ENCODE measurements around the gene GADL1. TPM values are rescaled to one million over a fixed set of nuclear protein-coding genes. Genes with fewer than 3 reads are reported as not detected.

The GADL1 gene
- total and polyA plus RNA-seq, 7 experiments from 2014 or later: not detected

DNA sequence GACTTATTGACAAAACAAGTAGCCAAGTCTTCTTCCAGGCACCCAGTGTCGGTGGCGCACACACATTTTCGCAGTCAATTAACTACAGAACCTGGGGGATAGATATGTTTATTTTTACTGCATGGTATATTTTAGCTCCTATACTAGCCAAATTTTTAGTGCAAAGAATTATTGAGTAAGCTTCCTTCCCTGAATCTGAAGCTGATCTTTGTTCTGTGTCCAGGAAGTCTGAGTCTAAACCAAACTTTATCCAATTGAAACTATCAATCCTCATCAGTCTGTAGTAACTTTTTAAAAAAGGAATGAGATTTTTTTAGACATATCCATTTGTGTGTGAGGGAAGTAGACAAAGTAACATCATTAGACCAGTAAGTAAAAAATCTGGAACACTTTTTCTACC is 133.1 kb downstream of the GADL1 start:
- no peaks in the 10 kb centered on the region for H3K36me3 ChIP-seq (ENCODE audit: control insufficient read depth in 2 of 3, insufficient read depth in 3 of 3, low read length in 3 of 3)
- no peak overlapping the region for H3K4me3 Mint-ChIP-seq
- H3K27me3 Mint-ChIP-seq: peaks cover 0 to 14% (median 0%) of the 10 kb centered on the region in 5 donors
- H3K27ac ChIP-seq (ENCODE audit: low read depth, low read length): no peak overlapping the region
- H3K4me3 ChIP-seq (ENCODE audit: low read length): no peak overlapping the region
- H3K27me3 ChIP-seq (ENCODE audit: control insufficient read depth in 2 of 2, insufficient read depth in 2 of 2, low read length in 2 of 2): no peaks in the 10 kb centered on the region
- H3K36me3 Mint-ChIP-seq: no peaks in the 10 kb centered on the region
- ATAC-seq: no peak
- no peak overlapping the region for H3K27ac Mint-ChIP-seq
- no peaks in the 10 kb centered on the region for H3K9me3 Mint-ChIP-seq
- no peaks in the 10 kb centered on the region for H3K9me3 ChIP-seq (ENCODE audit: control insufficient read depth in 2 of 3, low read length in 3 of 3)
- POLR2A ChIA-PET: no interaction called here
- no peak for DNase-seq
- no peaks in the 10 kb centered on the region for H3K4me1 Mint-ChIP-seq
- CTCF ChIA-PET: interaction anchor here (2.1 kb wide), 1 partner anchor 8 kb away, joined by 10 read pairs; no protein-coding TSS in a partner anchor
- intact Hi-C loops (cut with micrococcal nuclease): no loop called here
- H3K4me1 ChIP-seq (ENCODE audit: control insufficient read depth in 2 of 2, insufficient read depth in 2 of 2, low read length in 2 of 2): no peaks in the 10 kb centered on the region

- Mint-ChIP-seq H3K27me3 (peaks cover 0 to 14% (median 0%) of the 10 kb centered on the region in 5 donors), H3K9me3 (no peaks in the 10 kb centered on the region), H3K27ac (no peak overlapping the region), H3K36me3 (no peaks in the 10 kb centered on the region), H3K4me1 (no peaks in the 10 kb centered on the region), H3K4me3 (no peak overlapping the region)
- intact Hi-C loops (cut with micrococcal nuclease): no loop called here
- no peak for DNase-seq
- Histone ChIP-seq H3K36me3 (ENCODE audit: control insufficient read depth in 2 of 3, insufficient read depth in 3 of 3, low read length in 3 of 3) (no peaks in the 10 kb centered on the region), H3K4me3 (ENCODE audit: low read length) (no peak overlapping the region), H3K27me3 (ENCODE audit: control insufficient read depth in 2 of 2, insufficient read depth in 2 of 2, low read length in 2 of 2) (no peaks in the 10 kb centered on the region), H3K4me1 (ENCODE audit: control insufficient read depth in 2 of 2, insufficient read depth in 2 of 2, low read length in 2 of 2) (no peaks in the 10 kb centered on the region), H3K9me3 (ENCODE audit: control insufficient read depth in 2 of 3, low read length in 3 of 3) (no peaks in the 10 kb centered on the region), H3K27ac (ENCODE audit: low read depth, low read length) (no peak overlapping the region)
- ATAC-seq: no peak
- CTCF ChIA-PET: interaction anchor here (2.1 kb wide), 1 partner anchor 9 kb away, joined by 10 read pairs; no protein-coding TSS in a partner anchor
- POLR2A ChIA-PET: no interaction called here
Observed at GRCh38 chr3:30760737-30761136, 133.7 kb downstream of the GADL1 start.

- no peak overlapping the region for H3K27ac ChIP-seq (ENCODE audit: low read depth, low read length)
- no peaks in the 10 kb centered on the region for H3K9me3 ChIP-seq (ENCODE audit: control insufficient read depth in 2 of 3, low read length in 3 of 3)
- H3K27me3 Mint-ChIP-seq: peaks cover 0 to 14% (median 0%) of the 10 kb centered on the region in 5 donors
- H3K9me3 Mint-ChIP-seq: no peaks in the 10 kb centered on the region
- H3K27me3 ChIP-seq (ENCODE audit: control insufficient read depth in 2 of 2, insufficient read depth in 2 of 2, low read length in 2 of 2): no peaks in the 10 kb centered on the region
- no peaks in the 10 kb centered on the region for H3K4me1 Mint-ChIP-seq
- DNase-seq: no peak
- H3K4me1 ChIP-seq (ENCODE audit: control insufficient read depth in 2 of 2, insufficient read depth in 2 of 2, low read length in 2 of 2): no peaks in the 10 kb centered on the region
- intact Hi-C loops (cut with micrococcal nuclease): no loop called here
- CTCF ChIA-PET: interaction anchor here (2.1 kb wide), 1 partner anchor 9 kb away, joined by 10 read pairs; no protein-coding TSS in a partner anchor
- ATAC-seq: no peak
- H3K27ac Mint-ChIP-seq: no peak overlapping the region
- H3K36me3 Mint-ChIP-seq: no peaks in the 10 kb centered on the region
- POLR2A ChIA-PET: no interaction called here
- no peak overlapping the region for H3K4me3 ChIP-seq (ENCODE audit: low read length)
- no peaks in the 10 kb centered on the region for H3K36me3 ChIP-seq (ENCODE audit: control insufficient read depth in 2 of 3, insufficient read depth in 3 of 3, low read length in 3 of 3)
- no peak overlapping the region for H3K4me3 Mint-ChIP-seq
Observed at GRCh38 chr3:30760040-30760695, 134.3 kb downstream of the GADL1 start.

DNA sequence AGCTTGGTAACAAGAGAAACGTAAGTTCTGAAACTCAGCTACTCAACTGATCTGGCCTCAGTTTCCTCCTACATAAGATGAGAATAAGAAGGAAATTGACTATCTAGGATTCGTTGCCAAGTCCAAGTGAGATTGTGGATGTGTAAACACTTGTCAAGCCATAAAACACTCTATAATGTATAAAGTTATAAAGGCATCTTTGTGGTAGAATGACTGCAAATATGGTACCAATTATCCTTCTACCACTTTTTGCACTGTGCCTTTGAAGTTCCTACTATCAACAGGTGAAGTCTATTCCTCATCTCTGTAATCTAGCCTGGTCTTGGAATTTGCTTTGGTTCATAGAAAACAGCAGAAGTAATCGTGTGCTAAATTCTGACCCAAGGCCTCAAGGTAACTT is 138.2 kb downstream of the GADL1 start:
- Mint-ChIP-seq H3K4me3 (no peak overlapping the region), H3K36me3 (no peaks in the 10 kb centered on the region), H3K27me3 (peaks cover 0 to 11% (median 0%) of the 10 kb centered on the region in 5 donors), H3K27ac (no peak overlapping the region), H3K9me3 (no peaks in the 10 kb centered on the region), H3K4me1 (peaks cover 0 to 18% (median 6%) of the 10 kb centered on the region in 7 donors)
- DNase-seq (no peak), ATAC-seq (no peak)
- H3K4me3 ChIP-seq (ENCODE audit: low read length): no peak overlapping the region
- no peaks in the 10 kb centered on the region for H3K36me3 ChIP-seq (ENCODE audit: control insufficient read depth in 2 of 3, insufficient read depth in 3 of 3, low read length in 3 of 3)
- no peaks in the 10 kb centered on the region for H3K9me3 ChIP-seq (ENCODE audit: control insufficient read depth in 2 of 3, low read length in 3 of 3)
- H3K27me3 ChIP-seq (ENCODE audit: control insufficient read depth in 2 of 2, insufficient read depth in 2 of 2, low read length in 2 of 2): no peaks in the 10 kb centered on the region
- H3K4me1 ChIP-seq (ENCODE audit: control insufficient read depth in 2 of 2, insufficient read depth in 2 of 2, low read length in 2 of 2): peaks cover 0 to 3% of the 10 kb centered on the region in 2 donors
- ChIA-PET CTCF (interaction anchor here (2.7 kb wide), 1 partner anchor 714 kb away, joined by 9 read pairs; no protein-coding TSS in a partner anchor), POLR2A (no interaction called here)
- intact Hi-C loops (cut with micrococcal nuclease): no loop called here
- H3K27ac ChIP-seq (ENCODE audit: low read depth, low read length): no peak overlapping the region

GRCh38 chr3:30754426-30754825 is 140.0 kb downstream of the GADL1 start:
- ChIA-PET POLR2A (interaction anchor here (0.5 kb wide), 1 partner anchor 131 kb away, joined by 3 read pairs; no protein-coding TSS in a partner anchor), CTCF (interaction anchor here (1.7 to 2.7 kb wide), 2 partner anchors 641 to 712 kb away, joined by 5 to 9 read pairs; no protein-coding TSS in a partner anchor)
- intact Hi-C loops (cut with micrococcal nuclease): no loop called here
- Mint-ChIP-seq H3K36me3 (no peaks in the 10 kb centered on the region), H3K27me3 (peaks cover 0 to 13% (median 0%) of the 10 kb centered on the region in 5 donors), H3K27ac (no peak overlapping the region), H3K4me1 (peaks cover 0 to 21% (median 7%) of the 10 kb centered on the region in 7 donors), H3K9me3 (no peaks in the 10 kb centered on the region), H3K4me3 (no peak overlapping the region)
- no peak overlapping the region for H3K4me3 ChIP-seq (ENCODE audit: low read length)
- H3K4me1 ChIP-seq (ENCODE audit: control insufficient read depth in 2 of 2, insufficient read depth in 2 of 2, low read length in 2 of 2): peaks cover 0 to 3% of the 10 kb centered on the region in 2 donors
- DNase-seq: no peak
- H3K27me3 ChIP-seq (ENCODE audit: control insufficient read depth in 2 of 2, insufficient read depth in 2 of 2, low read length in 2 of 2): no peaks in the 10 kb centered on the region
- no peak overlapping the region for H3K27ac ChIP-seq (ENCODE audit: low read depth, low read length)
- no peaks in the 10 kb centered on the region for H3K9me3 ChIP-seq (ENCODE audit: control insufficient read depth in 2 of 3, low read length in 3 of 3)
- no peak for ATAC-seq
- no peaks in the 10 kb centered on the region for H3K36me3 ChIP-seq (ENCODE audit: control insufficient read depth in 2 of 3, insufficient read depth in 3 of 3, low read length in 3 of 3)

DNA sequence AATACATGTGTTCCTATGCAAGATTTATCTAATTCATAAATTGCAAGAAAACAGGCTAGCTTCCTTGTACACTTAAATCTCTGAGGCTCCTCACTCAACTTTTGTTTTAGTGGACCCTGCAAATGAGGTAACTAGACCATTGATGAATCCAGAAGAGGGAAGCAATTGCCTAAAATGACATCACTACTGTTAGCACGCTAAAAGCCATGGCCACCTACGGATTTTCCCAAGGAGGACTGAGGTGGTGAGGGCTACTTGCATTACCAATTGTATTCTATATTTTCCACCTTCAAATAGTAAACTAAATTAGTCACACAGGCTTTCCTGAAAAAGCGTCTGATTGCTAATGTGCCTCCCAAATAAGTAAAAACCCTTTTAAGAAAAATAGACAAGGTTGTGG is 140.7 kb downstream of the GADL1 start:
- Histone ChIP-seq H3K4me3 (ENCODE audit: low read length) (no peak overlapping the region), H3K27me3 (ENCODE audit: control insufficient read depth in 2 of 2, insufficient read depth in 2 of 2, low read length in 2 of 2) (no peaks in the 10 kb centered on the region), H3K27ac (ENCODE audit: low read depth, low read length) (no peak overlapping the region), H3K4me1 (ENCODE audit: control insufficient read depth in 2 of 2, insufficient read depth in 2 of 2, low read length in 2 of 2) (peaks cover 0 to 3% of the 10 kb centered on the region in 2 donors), H3K9me3 (ENCODE audit: control insufficient read depth in 2 of 3, low read length in 3 of 3) (no peaks in the 10 kb centered on the region), H3K36me3 (ENCODE audit: control insufficient read depth in 2 of 3, insufficient read depth in 3 of 3, low read length in 3 of 3) (no peaks in the 10 kb centered on the region)
- Mint-ChIP-seq H3K9me3 (no peaks in the 10 kb centered on the region), H3K27ac (no peak overlapping the region), H3K27me3 (peaks cover 0 to 13% (median 0%) of the 10 kb centered on the region in 5 donors), H3K36me3 (no peaks in the 10 kb centered on the region), H3K4me1 (peaks cover 0 to 27% (median 8%) of the 10 kb centered on the region in 7 donors), H3K4me3 (no peak overlapping the region)
- POLR2A ChIA-PET: no interaction called here
- CTCF ChIA-PET: interaction anchor here (0.6 to 5.8 kb wide), 3 partner anchors 637 to 711 kb away, joined by 3 to 44 read pairs (median 5); no protein-coding TSS in a partner anchor
- DNase-seq (no peak), ATAC-seq (no peak)
- intact Hi-C loops (cut with micrococcal nuclease): no loop called here

DNA sequence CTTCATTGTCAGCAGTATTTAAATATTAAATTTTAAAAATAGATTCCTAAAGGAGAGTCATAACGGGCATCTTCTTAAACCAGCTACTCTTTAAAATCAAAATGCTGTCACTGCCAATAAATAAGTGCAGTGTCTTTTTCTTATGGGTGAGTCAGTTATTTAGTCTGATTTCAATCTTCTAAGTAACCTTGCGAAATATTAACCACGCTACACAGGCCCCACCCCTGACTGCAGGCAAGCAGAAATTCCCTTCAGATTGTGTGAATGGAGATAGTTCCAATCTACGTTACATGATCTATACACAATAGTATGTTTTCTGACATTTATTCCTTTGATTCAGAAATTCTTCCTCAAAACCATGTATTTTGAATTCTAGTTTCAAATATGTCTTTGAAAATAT is 141.5 kb downstream of the GADL1 start:
- DNase-seq (no peak), ATAC-seq (peak; percentile 58)
- no peak overlapping the region for H3K4me3 Mint-ChIP-seq
- H3K27ac ChIP-seq (ENCODE audit: low read depth, low read length): no peak overlapping the region
- no peaks in the 10 kb centered on the region for H3K27me3 ChIP-seq (ENCODE audit: control insufficient read depth in 2 of 2, insufficient read depth in 2 of 2, low read length in 2 of 2)
- H3K9me3 ChIP-seq (ENCODE audit: control insufficient read depth in 2 of 3, low read length in 3 of 3): no peaks in the 10 kb centered on the region
- peaks cover 0 to 3% of the 10 kb centered on the region in 2 donors for H3K4me1 ChIP-seq (ENCODE audit: control insufficient read depth in 2 of 2, insufficient read depth in 2 of 2, low read length in 2 of 2)
- ChIA-PET POLR2A (no interaction called here), CTCF (interaction anchor here (0.6 to 5.8 kb wide), 5 partner anchors 15 to 741 kb away, joined by 3 to 44 read pairs (median 3); no protein-coding TSS in a partner anchor)
- no peaks in the 10 kb centered on the region for H3K9me3 Mint-ChIP-seq
- no peaks in the 10 kb centered on the region for H3K36me3 Mint-ChIP-seq
- no peak overlapping the region for H3K4me3 ChIP-seq (ENCODE audit: low read length)
- no peak overlapping the region for H3K27ac Mint-ChIP-seq
- peaks cover 0 to 9% (median 0%) of the 10 kb centered on the region in 5 donors for H3K27me3 Mint-ChIP-seq
- no peaks in the 10 kb centered on the region for H3K36me3 ChIP-seq (ENCODE audit: control insufficient read depth in 2 of 3, insufficient read depth in 3 of 3, low read length in 3 of 3)
- intact Hi-C loops (cut with micrococcal nuclease): no loop called here
- H3K4me1 Mint-ChIP-seq: peaks cover 0 to 28% (median 8%) of the 10 kb centered on the region in 7 donors

Data from naive thymus-derived CD4-positive, alpha-beta T cell (primary cell).